ENCODE results near the gene LPAR1. TPM values are rescaled to one million over a fixed set of nuclear protein-coding genes. Genes with fewer than 3 reads are reported as not detected.
"Not testable (repeated sequence)": the region's sequence is repeated elsewhere in the genome, so short reads cannot be mapped to it uniquely, and the experiment has no call there.

Gene LPAR1
- total RNA-seq, 1 experiment from 2014 or later: 4.9 TPM

GRCh38 chr9:110828264-110828663, 210.0 kb downstream of the LPAR1 start:
- POLR2A ChIA-PET: no interaction called here

DNA sequence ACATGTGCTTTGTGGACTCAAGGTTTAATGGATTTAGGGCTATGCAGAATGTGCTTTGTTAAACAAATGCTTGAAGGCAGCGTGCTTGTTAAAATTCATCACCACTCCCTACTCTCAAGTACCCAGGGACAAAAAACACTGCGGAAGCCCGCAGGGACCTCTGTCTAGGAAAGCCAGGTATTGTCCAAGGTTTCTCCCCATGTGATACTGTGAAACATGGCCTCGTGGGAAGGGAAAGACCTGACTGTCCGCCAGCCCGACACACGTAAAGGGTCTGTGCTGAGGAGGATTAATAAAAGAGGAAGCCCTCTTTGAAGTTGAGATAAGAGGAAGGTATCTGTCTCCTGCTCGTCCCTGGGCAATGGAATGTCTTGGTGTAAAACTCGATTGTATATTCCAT, 211.9 kb downstream of the LPAR1 start:
- H3K36me3 Mint-ChIP-seq: peaks cover 13% of the 10 kb centered on the region
- H3K4me3 Mint-ChIP-seq; H3K27me3 Mint-ChIP-seq (ENCODE audit: low read depth); DNase-seq (ENCODE audit: low spot score); POLR2A ChIA-PET; CTCF ChIA-PET: not testable (repeated sequence)
- ATAC-seq: peak; percentile 30; the same call in 1 of the 2 replicates
- peak overlapping the region; percentile 71 for H3K27ac Mint-ChIP-seq
- H3K9me3 Mint-ChIP-seq: peaks cover 25% of the 10 kb centered on the region
- peaks cover 21% of the 10 kb centered on the region for H3K4me1 Mint-ChIP-seq

More at GRCh38 chr9:110828264-110828663, 210.0 kb downstream of the LPAR1 start:
- Mint-ChIP-seq H3K4me1 (peaks cover 21% of the 10 kb centered on the region), H3K36me3 (peaks cover 13% of the 10 kb centered on the region), H3K27ac (no peak overlapping the region), H3K4me3 (no peak overlapping the region), H3K9me3 (peaks cover 24% of the 10 kb centered on the region), H3K27me3 (ENCODE audit: low read depth) (no peaks in the 10 kb centered on the region)
- TF ChIP-seq USF2 (CRISPR knock-in tag; IDR thresholded peaks at IDR 0.05) (no peak), ZNF121 (CRISPR knock-in tag; IDR thresholded peaks at IDR 0.05) (no peak), SOX15 (CRISPR knock-in tag; IDR thresholded peaks at IDR 0.05) (no peak), ZNF396 (CRISPR knock-in tag; IDR thresholded peaks at IDR 0.05; ENCODE audit: borderline replicate concordance) (no peak), SP1 (CRISPR knock-in tag; conservative IDR thresholded peaks at IDR 0.05) (no peak), TP53 (CRISPR knock-in tag; IDR thresholded peaks at IDR 0.05) (no peak), USF1 (CRISPR knock-in tag; IDR thresholded peaks at IDR 0.05) (no peak), AR (CRISPR knock-in tag; IDR thresholded peaks at IDR 0.05) (no peak), KAT7 (CRISPR knock-in tag; IDR thresholded peaks at IDR 0.05; ENCODE audit: borderline replicate concordance) (no peak)
- TF ChIP-seq, protein P1, sequence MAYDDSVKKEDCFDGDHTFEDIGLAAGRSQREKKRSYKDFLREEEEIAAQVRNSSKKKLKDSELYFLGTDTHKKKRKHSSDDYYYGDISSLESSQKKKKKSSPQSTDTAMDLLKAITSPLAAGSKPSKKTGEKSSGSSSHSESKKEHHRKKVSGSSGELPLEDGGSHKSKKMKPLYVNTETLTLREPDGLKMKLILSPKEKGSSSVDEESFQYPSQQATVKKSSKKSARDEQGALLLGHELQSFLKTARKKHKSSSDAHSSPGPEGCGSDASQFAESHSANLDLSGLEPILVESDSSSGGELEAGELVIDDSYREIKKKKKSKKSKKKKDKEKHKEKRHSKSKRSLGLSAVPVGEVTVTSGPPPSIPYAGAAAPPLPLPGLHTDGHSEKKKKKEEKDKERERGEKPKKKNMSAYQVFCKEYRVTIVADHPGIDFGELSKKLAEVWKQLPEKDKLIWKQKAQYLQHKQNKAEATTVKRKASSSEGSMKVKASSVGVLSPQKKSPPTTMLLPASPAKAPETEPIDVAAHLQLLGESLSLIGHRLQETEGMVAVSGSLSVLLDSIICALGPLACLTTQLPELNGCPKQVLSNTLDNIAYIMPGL (CRISPR knock-in tag; IDR thresholded peaks at IDR 0.05): no peak
- TF ChIP-seq, protein P2, sequence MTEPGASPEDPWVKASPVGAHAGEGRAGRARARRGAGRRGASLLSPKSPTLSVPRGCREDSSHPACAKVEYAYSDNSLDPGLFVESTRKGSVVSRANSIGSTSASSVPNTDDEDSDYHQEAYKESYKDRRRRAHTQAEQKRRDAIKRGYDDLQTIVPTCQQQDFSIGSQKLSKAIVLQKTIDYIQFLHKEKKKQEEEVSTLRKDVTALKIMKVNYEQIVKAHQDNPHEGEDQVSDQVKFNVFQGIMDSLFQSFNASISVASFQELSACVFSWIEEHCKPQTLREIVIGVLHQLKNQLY (CRISPR knock-in tag; IDR thresholded peaks at IDR 0.05): no peak
- CTCF ChIA-PET: no interaction called here
- ATAC-seq: no peak
- DNase-seq (ENCODE audit: low spot score): no peak

GRCh38 chr9:110825950-110826349, 212.3 kb downstream of the LPAR1 start:
- H3K4me3 Mint-ChIP-seq: no peak overlapping the region
- H3K36me3 Mint-ChIP-seq: peaks cover 13% of the 10 kb centered on the region
- H3K9me3 Mint-ChIP-seq: peaks cover 25% of the 10 kb centered on the region
- H3K27me3 Mint-ChIP-seq (ENCODE audit: low read depth): no peaks in the 10 kb centered on the region
- no peak for DNase-seq (ENCODE audit: low spot score)
- peaks cover 21% of the 10 kb centered on the region for H3K4me1 Mint-ChIP-seq
- peak; percentile 81 for ATAC-seq
- POLR2A ChIA-PET: no interaction called here
- no peak overlapping the region for H3K27ac Mint-ChIP-seq
- CTCF ChIA-PET: no interaction called here
- TF ChIP-seq CTCF (IDR thresholded peaks at IDR 0.05): no peak
- no peak for TF ChIP-seq EMX1 (CRISPR knock-in tag; IDR thresholded peaks at IDR 0.05)
- TF ChIP-seq, protein P3, sequence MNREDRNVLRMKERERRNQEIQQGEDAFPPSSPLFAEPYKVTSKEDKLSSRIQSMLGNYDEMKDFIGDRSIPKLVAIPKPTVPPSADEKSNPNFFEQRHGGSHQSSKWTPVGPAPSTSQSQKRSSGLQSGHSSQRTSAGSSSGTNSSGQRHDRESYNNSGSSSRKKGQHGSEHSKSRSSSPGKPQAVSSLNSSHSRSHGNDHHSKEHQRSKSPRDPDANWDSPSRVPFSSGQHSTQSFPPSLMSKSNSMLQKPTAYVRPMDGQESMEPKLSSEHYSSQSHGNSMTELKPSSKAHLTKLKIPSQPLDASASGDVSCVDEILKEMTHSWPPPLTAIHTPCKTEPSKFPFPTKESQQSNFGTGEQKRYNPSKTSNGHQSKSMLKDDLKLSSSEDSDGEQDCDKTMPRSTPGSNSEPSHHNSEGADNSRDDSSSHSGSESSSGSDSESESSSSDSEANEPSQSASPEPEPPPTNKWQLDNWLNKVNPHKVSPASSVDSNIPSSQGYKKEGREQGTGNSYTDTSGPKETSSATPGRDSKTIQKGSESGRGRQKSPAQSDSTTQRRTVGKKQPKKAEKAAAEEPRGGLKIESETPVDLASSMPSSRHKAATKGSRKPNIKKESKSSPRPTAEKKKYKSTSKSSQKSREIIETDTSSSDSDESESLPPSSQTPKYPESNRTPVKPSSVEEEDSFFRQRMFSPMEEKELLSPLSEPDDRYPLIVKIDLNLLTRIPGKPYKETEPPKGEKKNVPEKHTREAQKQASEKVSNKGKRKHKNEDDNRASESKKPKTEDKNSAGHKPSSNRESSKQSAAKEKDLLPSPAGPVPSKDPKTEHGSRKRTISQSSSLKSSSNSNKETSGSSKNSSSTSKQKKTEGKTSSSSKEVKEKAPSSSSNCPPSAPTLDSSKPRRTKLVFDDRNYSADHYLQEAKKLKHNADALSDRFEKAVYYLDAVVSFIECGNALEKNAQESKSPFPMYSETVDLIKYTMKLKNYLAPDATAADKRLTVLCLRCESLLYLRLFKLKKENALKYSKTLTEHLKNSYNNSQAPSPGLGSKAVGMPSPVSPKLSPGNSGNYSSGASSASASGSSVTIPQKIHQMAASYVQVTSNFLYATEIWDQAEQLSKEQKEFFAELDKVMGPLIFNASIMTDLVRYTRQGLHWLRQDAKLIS (CRISPR knock-in tag; IDR thresholded peaks at IDR 0.05; ENCODE audit: borderline replicate concordance): no peak
- TF ChIP-seq RORB (CRISPR knock-in tag; IDR thresholded peaks at IDR 0.05): no peak
- no peak for TF ChIP-seq FOXP1 (CRISPR knock-in tag; IDR thresholded peaks at IDR 0.05; ENCODE audit: borderline replicate concordance)
- TF ChIP-seq E2F5 (CRISPR knock-in tag; IDR thresholded peaks at IDR 0.05): no peak
- no peak for TF ChIP-seq USF2 (CRISPR knock-in tag; IDR thresholded peaks at IDR 0.05)
